ENCODE results near the gene APOC1. TPM values are rescaled to one million over a fixed set of nuclear protein-coding genes. Genes with fewer than 3 reads are reported as not detected.
A peak's percentile ranks its signal among the peaks of the same experiment; 100 is the strongest.

The APOC1 gene
- total RNA-seq, 1 experiment from 2014 or later = 86.5 TPM

DNA sequence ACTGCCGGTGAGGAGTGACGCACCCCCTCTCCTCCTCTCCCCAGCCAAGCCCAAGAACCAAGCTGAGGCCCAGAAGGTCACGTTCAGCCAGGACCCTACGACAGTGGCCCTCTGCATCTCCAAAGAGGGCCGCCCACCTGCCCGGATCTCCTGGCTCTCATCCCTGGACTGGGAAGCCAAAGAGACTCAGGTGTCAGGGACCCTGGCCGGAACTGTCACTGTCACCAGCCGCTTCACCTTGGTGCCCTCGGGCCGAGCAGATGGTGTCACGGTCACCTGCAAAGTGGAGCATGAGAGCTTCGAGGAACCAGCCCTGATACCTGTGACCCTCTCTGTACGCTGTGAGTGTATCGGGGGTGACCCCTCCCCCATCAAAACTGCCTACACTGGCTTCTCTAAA lies 42.6 kb upstream of the APOC1 start (continued):
- TF ChIP-seq STAT6 (CRISPR knock-in tag; conservative IDR thresholded peaks at IDR 0.05; ENCODE audit: low read depth) = no peak

GRCh38 chr19:44872661-44873060 lies 41.7 kb upstream of the APOC1 start:
- no peaks in the 10 kb centered on the region for H3K9me3 Mint-ChIP-seq
- no peak overlapping the region for H3K4me3 Mint-ChIP-seq
- DNase-seq (ENCODE audit: low spot score) (no peak), ATAC-seq (no peak)
- ChIA-PET CTCF (no interaction called here), POLR2A (no interaction called here)
- peaks cover 14% of the 10 kb centered on the region for H3K4me1 Mint-ChIP-seq
- peaks cover 64% of the 10 kb centered on the region for H3K36me3 Mint-ChIP-seq
- no peaks in the 10 kb centered on the region for H3K27me3 Mint-ChIP-seq (ENCODE audit: low read depth)
- TF ChIP-seq HMGA2 (CRISPR knock-in tag; IDR thresholded peaks at IDR 0.05) = peak; percentile 98
- TF ChIP-seq AR (CRISPR knock-in tag; IDR thresholded peaks at IDR 0.05) = no peak
- no peak overlapping the region for H3K27ac Mint-ChIP-seq

DNA sequence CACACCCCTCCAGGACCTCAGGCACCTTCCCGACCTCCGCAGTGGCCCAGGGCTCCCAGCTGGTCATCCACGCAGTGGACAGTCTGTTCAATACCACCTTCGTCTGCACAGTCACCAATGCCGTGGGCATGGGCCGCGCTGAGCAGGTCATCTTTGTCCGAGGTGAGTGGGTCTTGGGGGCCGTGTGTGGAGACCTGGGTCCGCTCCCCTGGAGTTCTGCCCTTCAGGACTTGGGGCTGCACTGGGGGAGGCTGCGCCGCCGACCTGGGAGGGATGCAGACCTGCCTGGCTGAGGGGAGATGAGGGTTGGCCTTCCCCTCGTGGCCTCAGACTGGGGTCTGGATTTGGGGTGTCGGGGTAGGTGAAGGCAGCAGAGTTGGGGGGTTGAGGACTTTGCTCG lies 40.1 kb upstream of the APOC1 start:
- H3K27me3 Mint-ChIP-seq (ENCODE audit: low read depth) = no peaks in the 10 kb centered on the region
- POLR2A ChIA-PET = no interaction called here
- CTCF ChIA-PET = no interaction called here
- H3K36me3 Mint-ChIP-seq = peaks cover 58% of the 10 kb centered on the region
- H3K9me3 Mint-ChIP-seq = no peaks in the 10 kb centered on the region
- peaks cover 20% of the 10 kb centered on the region for H3K4me1 Mint-ChIP-seq
- ATAC-seq (no peak), DNase-seq (ENCODE audit: low spot score) (no peak)
- H3K27ac Mint-ChIP-seq = no peak overlapping the region
- no peak overlapping the region for H3K4me3 Mint-ChIP-seq
- no peak for TF ChIP-seq SMAD4 (CRISPR knock-in tag; IDR thresholded peaks at IDR 0.05)
- TF ChIP-seq, protein P1, sequence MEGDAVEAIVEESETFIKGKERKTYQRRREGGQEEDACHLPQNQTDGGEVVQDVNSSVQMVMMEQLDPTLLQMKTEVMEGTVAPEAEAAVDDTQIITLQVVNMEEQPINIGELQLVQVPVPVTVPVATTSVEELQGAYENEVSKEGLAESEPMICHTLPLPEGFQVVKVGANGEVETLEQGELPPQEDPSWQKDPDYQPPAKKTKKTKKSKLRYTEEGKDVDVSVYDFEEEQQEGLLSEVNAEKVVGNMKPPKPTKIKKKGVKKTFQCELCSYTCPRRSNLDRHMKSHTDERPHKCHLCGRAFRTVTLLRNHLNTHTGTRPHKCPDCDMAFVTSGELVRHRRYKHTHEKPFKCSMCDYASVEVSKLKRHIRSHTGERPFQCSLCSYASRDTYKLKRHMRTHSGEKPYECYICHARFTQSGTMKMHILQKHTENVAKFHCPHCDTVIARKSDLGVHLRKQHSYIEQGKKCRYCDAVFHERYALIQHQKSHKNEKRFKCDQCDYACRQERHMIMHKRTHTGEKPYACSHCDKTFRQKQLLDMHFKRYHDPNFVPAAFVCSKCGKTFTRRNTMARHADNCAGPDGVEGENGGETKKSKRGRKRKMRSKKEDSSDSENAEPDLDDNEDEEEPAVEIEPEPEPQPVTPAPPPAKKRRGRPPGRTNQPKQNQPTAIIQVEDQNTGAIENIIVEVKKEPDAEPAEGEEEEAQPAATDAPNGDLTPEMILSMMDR (IDR thresholded peaks at IDR 0.05) = no peak
- TF ChIP-seq CDX4 (CRISPR knock-in tag; IDR thresholded peaks at IDR 0.05; ENCODE audit: borderline replicate concordance) = no peak
- TF ChIP-seq ZNF281 (CRISPR knock-in tag; IDR thresholded peaks at IDR 0.05) = no peak
- no peak for TF ChIP-seq ELF4 (CRISPR knock-in tag; IDR thresholded peaks at IDR 0.05; ENCODE audit: low read depth)
- no peak for TF ChIP-seq CREM (CRISPR knock-in tag; IDR thresholded peaks at IDR 0.05)
- no peak for TF ChIP-seq ZNF232 (CRISPR knock-in tag; IDR thresholded peaks at IDR 0.05)
- no peak for TF ChIP-seq SOX15 (CRISPR knock-in tag; IDR thresholded peaks at IDR 0.05)
- TF ChIP-seq TP53 (CRISPR knock-in tag; IDR thresholded peaks at IDR 0.05) = no peak
- TF ChIP-seq, protein P2, sequence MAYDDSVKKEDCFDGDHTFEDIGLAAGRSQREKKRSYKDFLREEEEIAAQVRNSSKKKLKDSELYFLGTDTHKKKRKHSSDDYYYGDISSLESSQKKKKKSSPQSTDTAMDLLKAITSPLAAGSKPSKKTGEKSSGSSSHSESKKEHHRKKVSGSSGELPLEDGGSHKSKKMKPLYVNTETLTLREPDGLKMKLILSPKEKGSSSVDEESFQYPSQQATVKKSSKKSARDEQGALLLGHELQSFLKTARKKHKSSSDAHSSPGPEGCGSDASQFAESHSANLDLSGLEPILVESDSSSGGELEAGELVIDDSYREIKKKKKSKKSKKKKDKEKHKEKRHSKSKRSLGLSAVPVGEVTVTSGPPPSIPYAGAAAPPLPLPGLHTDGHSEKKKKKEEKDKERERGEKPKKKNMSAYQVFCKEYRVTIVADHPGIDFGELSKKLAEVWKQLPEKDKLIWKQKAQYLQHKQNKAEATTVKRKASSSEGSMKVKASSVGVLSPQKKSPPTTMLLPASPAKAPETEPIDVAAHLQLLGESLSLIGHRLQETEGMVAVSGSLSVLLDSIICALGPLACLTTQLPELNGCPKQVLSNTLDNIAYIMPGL (CRISPR knock-in tag; IDR thresholded peaks at IDR 0.05) = no peak
- no peak for TF ChIP-seq JUN (CRISPR knock-in tag; IDR thresholded peaks at IDR 0.05)
- TF ChIP-seq, protein P3, sequence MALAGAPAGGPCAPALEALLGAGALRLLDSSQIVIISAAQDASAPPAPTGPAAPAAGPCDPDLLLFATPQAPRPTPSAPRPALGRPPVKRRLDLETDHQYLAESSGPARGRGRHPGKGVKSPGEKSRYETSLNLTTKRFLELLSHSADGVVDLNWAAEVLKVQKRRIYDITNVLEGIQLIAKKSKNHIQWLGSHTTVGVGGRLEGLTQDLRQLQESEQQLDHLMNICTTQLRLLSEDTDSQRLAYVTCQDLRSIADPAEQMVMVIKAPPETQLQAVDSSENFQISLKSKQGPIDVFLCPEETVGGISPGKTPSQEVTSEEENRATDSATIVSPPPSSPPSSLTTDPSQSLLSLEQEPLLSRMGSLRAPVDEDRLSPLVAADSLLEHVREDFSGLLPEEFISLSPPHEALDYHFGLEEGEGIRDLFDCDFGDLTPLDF (CRISPR knock-in tag; IDR thresholded peaks at IDR 0.05) = no peak
- no peak for TF ChIP-seq ZNF423 (CRISPR knock-in tag; IDR thresholded peaks at IDR 0.05)
